ENCODE measurements around the gene AGBL5. TPM values are rescaled to one million over a fixed set of nuclear protein-coding genes. Genes with fewer than 3 reads are reported as not detected.
A peak's percentile ranks its signal among the peaks of the same experiment; 100 is the strongest.

AGBL5 gene
- total and polyA plus RNA-seq, 2 of the 13 experiments (the other 11 are each of a cell fraction or from before 2014, with no cell fraction given), result 55.9 to 73.3 TPM

- TF ChIP-seq ZNF142 (CRISPR knock-in tag; IDR thresholded peaks at IDR 0.05) (no peak; the same call in 1 of the 2 replicates), KLF9 (CRISPR knock-in tag; IDR thresholded peaks at IDR 0.05; ENCODE audit: low read depth) (0 out of 2 replicates have a peak, but pooled peaks have one; percentile 18), SMAD1 (CRISPR knock-in tag; IDR thresholded peaks at IDR 0.05; ENCODE audit: borderline replicate concordance, low read depth) (0 out of 2 replicates have a peak, but pooled peaks have one; percentile 80), FOXK1 (CRISPR knock-in tag; IDR thresholded peaks at IDR 0.05; ENCODE audit: borderline replicate concordance, low read depth) (peak; percentile 86), ARNT2 (CRISPR knock-in tag; IDR thresholded peaks at IDR 0.05; ENCODE audit: low read depth) (peak; percentile 79), IKZF5 (CRISPR knock-in tag; IDR thresholded peaks at IDR 0.05) (peak; percentile 97), TSC22D2 (CRISPR knock-in tag; IDR thresholded peaks at IDR 0.05; ENCODE audit: borderline replicate concordance) (0 out of 2 replicates have a peak, but pooled peaks have one; percentile 69), DNMT3B (CRISPR knock-in tag; conservative IDR thresholded peaks at IDR 0.05) (0 out of 2 replicates have a peak, but pooled peaks have one; percentile 24), ISX (CRISPR knock-in tag; conservative IDR thresholded peaks at IDR 0.05) (0 out of 2 replicates have a peak, but pooled peaks have one; percentile 79), ZNF713 (CRISPR knock-in tag; IDR thresholded peaks at IDR 0.05) (0 out of 2 replicates have a peak, but pooled peaks have one; percentile 43), CHD2 (IDR thresholded peaks at IDR 0.05; ENCODE audit: low read depth, low read length) (no peak), CBX1 (IDR thresholded peaks at IDR 0.05; ENCODE audit: low read depth) (peak; percentile 53)
Observed at GRCh38 chr2:27095745-27096651, 44.5 kb downstream of the AGBL5 start (continued).

All from HepG2 (cell line).